Measurements from ENCODE around the gene TOR1AIP2. TPM values are rescaled to one million over a fixed set of nuclear protein-coding genes. Genes with fewer than 3 reads are reported as not detected.

Gene TOR1AIP2
- total RNA-seq, 1 experiment from 2014 or later: 142 TPM

GRCh38 chr1:179826626-179827280 is 50.9 kb downstream of the TOR1AIP2 start:
- ChIA-PET CTCF (no interaction called here), POLR2A (ENCODE audit: unreplicated experiment) (no interaction called here)
- Histone ChIP-seq H3K27me3 (ENCODE audit: insufficient read depth, low read depth) (peaks cover 7% of the 10 kb centered on the region; the same call in 1 of the 2 replicates), H3K79me2 (ENCODE audit: low read depth) (no peaks in the 10 kb centered on the region), H3K27ac (no peak overlapping the region), H3K4me3 (no peak overlapping the region), H3K4me2 (no peak overlapping the region), H3K9me3 (ENCODE audit: insufficient read depth, low read depth) (no peaks in the 10 kb centered on the region), H4K20me1 (ENCODE audit: insufficient read depth) (no peaks in the 10 kb centered on the region), H2AFZ (no peak overlapping the region), H3K4me1 (replicated peaks; ENCODE audit: insufficient read depth) (0 out of 2 replicates have a peak, but pooled peaks cover 3% of the 10 kb centered on the region), H3F3A (ENCODE audit: insufficient read depth, low read depth) (no peaks in the 10 kb centered on the region), H3K36me3 (ENCODE audit: low read depth) (no peaks in the 10 kb centered on the region), H3K9me2 (ENCODE audit: insufficient read depth) (no peaks in the 10 kb centered on the region)
- TF ChIP-seq CTCF (conservative IDR thresholded peaks at IDR 0.05): no peak
- no peak for TF ChIP-seq EZH2 (IDR thresholded peaks at IDR 0.05; ENCODE audit: low read depth)
- no peak for DNase-seq
- intact Hi-C loops (cut with micrococcal nuclease; ENCODE audit: unreplicated experiment): no loop called here
- no TSS peak for BruUV-seq (replicated peaks)

DNA sequence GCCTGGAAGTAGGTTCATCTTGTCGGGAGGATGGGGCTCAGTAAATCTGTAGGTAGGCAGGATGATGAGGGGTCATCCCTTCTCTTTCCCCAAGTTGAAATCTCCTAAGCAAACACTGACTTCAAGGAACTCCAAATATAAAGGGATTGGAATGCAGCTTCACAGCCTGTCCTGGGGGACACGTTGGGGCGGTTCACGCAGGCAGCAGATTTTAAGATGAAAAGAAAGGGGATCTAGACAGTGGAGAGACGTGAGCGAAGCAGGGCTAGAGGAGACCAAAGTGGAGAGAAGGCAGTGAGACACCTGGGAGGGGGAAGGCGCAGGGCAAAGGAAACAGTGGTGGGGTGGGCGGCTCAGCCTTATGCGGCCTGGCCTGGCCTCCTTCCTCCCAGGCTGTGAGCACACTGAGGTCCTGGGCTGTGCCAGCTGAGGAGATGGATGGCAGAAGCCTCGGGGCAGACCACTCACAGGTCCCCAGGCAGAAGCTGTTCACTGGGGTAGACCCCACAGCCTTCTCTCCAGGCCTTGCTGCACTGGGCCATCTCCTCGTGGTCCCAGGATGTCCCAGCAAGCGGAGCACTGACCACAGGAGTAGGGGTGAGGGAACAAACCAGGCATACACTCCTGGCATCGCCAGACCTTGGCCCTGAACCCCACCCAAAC is 51.7 kb downstream of the TOR1AIP2 start:
- no peak overlapping the region for H3K27ac ChIP-seq
- no peak overlapping the region for H2AFZ ChIP-seq
- intact Hi-C loops (cut with micrococcal nuclease; ENCODE audit: unreplicated experiment): no loop called here
- no peaks in the 10 kb centered on the region for H3F3A ChIP-seq (ENCODE audit: insufficient read depth, low read depth)
- H4K20me1 ChIP-seq (ENCODE audit: insufficient read depth): no peaks in the 10 kb centered on the region
- H3K27me3 ChIP-seq (ENCODE audit: insufficient read depth, low read depth): peaks cover 7% of the 10 kb centered on the region; the same call in 1 of the 2 replicates
- no peaks in the 10 kb centered on the region for H3K36me3 ChIP-seq (ENCODE audit: low read depth)
- no peaks in the 10 kb centered on the region for H3K9me3 ChIP-seq (ENCODE audit: insufficient read depth, low read depth)
- no peak overlapping the region for H3K4me2 ChIP-seq
- H3K79me2 ChIP-seq (ENCODE audit: low read depth): no peaks in the 10 kb centered on the region
- CTCF ChIA-PET: no interaction called here
- no peak overlapping the region for H3K4me3 ChIP-seq
- POLR2A ChIA-PET (ENCODE audit: unreplicated experiment): no interaction called here
- TF ChIP-seq EZH2 (IDR thresholded peaks at IDR 0.05; ENCODE audit: low read depth) (no peak), CTCF (conservative IDR thresholded peaks at IDR 0.05) (no peak)
- H3K4me1 ChIP-seq (replicated peaks; ENCODE audit: insufficient read depth): 0 out of 2 replicates have a peak, but pooled peaks cover under 1% of the 10 kb centered on the region
- DNase-seq: no peak
- no peaks in the 10 kb centered on the region for H3K9me2 ChIP-seq (ENCODE audit: insufficient read depth)
- BruUV-seq (replicated peaks): no TSS peak

- intact Hi-C loops (cut with micrococcal nuclease; ENCODE audit: unreplicated experiment): no loop called here
- H4K20me1 ChIP-seq (ENCODE audit: insufficient read depth): no peaks in the 10 kb centered on the region
- POLR2A ChIA-PET (ENCODE audit: unreplicated experiment): no interaction called here
- no peaks in the 10 kb centered on the region for H3K79me2 ChIP-seq (ENCODE audit: low read depth)
- no peaks in the 10 kb centered on the region for H3K36me3 ChIP-seq (ENCODE audit: low read depth)
- DNase-seq: no peak
- no peak overlapping the region for H3K4me2 ChIP-seq
- H3K9me3 ChIP-seq (ENCODE audit: insufficient read depth, low read depth): no peaks in the 10 kb centered on the region
- no peaks in the 10 kb centered on the region for H3K4me1 ChIP-seq (replicated peaks; ENCODE audit: insufficient read depth)
- no TSS peak for BruUV-seq (replicated peaks)
- no peak overlapping the region for H2AFZ ChIP-seq
- no peaks in the 10 kb centered on the region for H3K9me2 ChIP-seq (ENCODE audit: insufficient read depth)
- H3K4me3 ChIP-seq: no peak overlapping the region
- H3K27ac ChIP-seq: no peak overlapping the region
- CTCF ChIA-PET: interaction anchor here (0.6 kb wide), 1 partner anchor 342 kb away, joined by 5 read pairs; no protein-coding TSS in a partner anchor
- no peak for TF ChIP-seq CTCF (conservative IDR thresholded peaks at IDR 0.05)
- no peak for TF ChIP-seq EZH2 (IDR thresholded peaks at IDR 0.05; ENCODE audit: low read depth)
- H3F3A ChIP-seq (ENCODE audit: insufficient read depth, low read depth): no peaks in the 10 kb centered on the region
- H3K27me3 ChIP-seq (ENCODE audit: insufficient read depth, low read depth): peaks cover 7% of the 10 kb centered on the region; the same call in 1 of the 2 replicates
These were observed 52.4 kb downstream of the TOR1AIP2 start for GRCh38 chr1:179825206-179825605.

Data from PC-9 (cell line).